GM12878 (cell line): ENCODE measurements around the gene MS4A6E. TPM values are rescaled to one million over a fixed set of nuclear protein-coding genes. Genes with fewer than 3 reads are reported as not detected.

Experiments used
- ATAC-seq: fragments of 200-7000 bp; cut with Tn5 transposase; 3 replicates; pipeline ENCODE4 v1.9.1; 2020; ENCODE audit warnings: mild to moderate bottlenecking, moderate library complexity
- BruUV-seq: library from RNA; stranded (reverse); fragments of 400-500 nt; replicated peaks from 2 replicates; lab custom pipeline; 2021; lab: Mats Ljungman, UMichigan
- CTCF ChIA-PET: fragments of 300-600 bp; sonication (Branson Sonifier 250); formaldehyde crosslinking; extraction: SDS; loops from one replicate; lab custom pipeline; 2021; ENCODE audit warnings: inconsistent platforms; lab: Yijun Ruan, JAX
- POLR2A ChIA-PET: fragments of 350-600 bp; formaldehyde crosslinking; extraction: SDS; loops from one replicate; lab custom pipeline; 2021; ENCODE audit warnings: inconsistent platforms; lab: Charles Lee
- RAD21 ChIA-PET: fragments of 300-600 bp; sonication (Branson Sonifier 250); formaldehyde crosslinking; loops from one replicate; lab custom pipeline; 2023; ENCODE audit warnings: antibody characterized with exemption; ENCODE audit not compliant: unreplicated experiment; lab: Charles Lee
- SMC1A ChIA-PET: fragments of 300-600 bp; sonication (Branson Sonifier 250); formaldehyde crosslinking; loops from one replicate; lab custom pipeline; 2023; ENCODE audit not compliant: unreplicated experiment, uncharacterized antibody; lab: Charles Lee
- DNase-seq: peaks from one replicate; pipeline ENCODE4 v3.0.0-alpha.2; 2011; ENCODE audit warnings: low read depth, low spot score
- FAIRE-seq: peaks from 3 replicates; lab custom pipeline; 2011; peaks lifted over from hg19 to GRCh38; lab: Jason Lieb, UNC
- H2AFZ ChIP-seq: 2 replicates; pipeline ENCODE4 v1.6.0; 2011; ENCODE audit warnings: low read depth, low read length, control low read depth; ENCODE audit not compliant: control insufficient read depth
- H3K27ac ChIP-seq: 2 replicates; pipeline ENCODE4 v1.5.1; 2011; ENCODE audit warnings: control low read depth; ENCODE audit not compliant: control insufficient read depth, insufficient read depth
- H3K27me3 ChIP-seq, 2 experiments: replicated peaks in 1 of 2; 2 replicates each; pipeline versions ENCODE4 v1.6.0 to v1.6.1; 2011; ENCODE audit warnings: low read length in 1 of 2; ENCODE audit not compliant: control insufficient read depth in 2 of 2, insufficient read depth in 2 of 2
- H3K36me3 ChIP-seq, 2 experiments: 2 replicates each; pipeline ENCODE4 v1.5.1; 2011; ENCODE audit warnings: low read length in 1 of 2; ENCODE audit not compliant: control insufficient read depth in 2 of 2, insufficient read depth in 2 of 2
- H3K4me1 ChIP-seq: 2 replicates; pipeline ENCODE4 v1.6.1; 2011; ENCODE audit warnings: mild to moderate bottlenecking, low read length, moderate library complexity, mixed read lengths; ENCODE audit not compliant: control insufficient read depth, insufficient read depth
- H3K4me2 ChIP-seq: 2 replicates; pipeline ENCODE4 v1.6.0; 2011; ENCODE audit warnings: control low read depth; ENCODE audit not compliant: control insufficient read depth, insufficient read depth
- H3K4me3 ChIP-seq: fragments of 200-600 bp; sonication (generic); 2 replicates; pipeline ENCODE4 v1.5.1; 2016
- H3K79me2 ChIP-seq: 2 replicates; pipeline ENCODE4 v1.6.0; 2011; ENCODE audit warnings: low read length; ENCODE audit not compliant: control insufficient read depth, insufficient read depth
- H3K9ac ChIP-seq: 2 replicates; pipeline ENCODE4 v1.8.0; 2011; ENCODE audit warnings: low read length, control low read depth, mixed read lengths; ENCODE audit not compliant: control insufficient read depth, insufficient read depth
- H3K9me3 ChIP-seq: replicated peaks from 3 replicates; pipeline ENCODE4 v1.5.1; 2011; ENCODE audit warnings: mild to moderate bottlenecking, low read length; ENCODE audit not compliant: control insufficient read depth, insufficient read depth
- H4K20me1 ChIP-seq: 2 replicates; pipeline ENCODE4 v1.6.0; 2011; ENCODE audit not compliant: control insufficient read depth, insufficient read depth
- BHLHE40 ChIP-seq, 2 experiments: fragments of 450-650 bp in 1 of 2; IDR thresholded peaks; 2 replicates each; pipeline ENCODE4 v1.6.1; 2011 to 2017; ENCODE audit warnings: low read depth in 2 of 2, borderline replicate concordance in 1 of 2, improper control_type of control experiment in 1 of 2, low read length in 1 of 2, mild to moderate bottlenecking in 1 of 2
- EP300 ChIP-seq, 2 experiments: fragments of 150-350 bp in 1 of 2; IDR thresholded peaks; 2 replicates each; pipeline ENCODE4 v1.6.1; 2011 to 2012; ENCODE audit warnings: low read depth in 2 of 2, low read length in 2 of 2, borderline replicate concordance in 1 of 2, improper control_type of control experiment in 1 of 2, inconsistent platforms in 1 of 2; ENCODE audit not compliant: control insufficient read depth in 1 of 2
- ESRRA ChIP-seq: IDR thresholded peaks from 2 replicates; pipeline ENCODE4 v1.6.1; 2012; ENCODE audit warnings: mild to moderate bottlenecking, low read length, improper control_type of control experiment
- LARP7 ChIP-seq: fragments of 450-650 bp; IDR thresholded peaks from 2 replicates; pipeline ENCODE4 v1.6.1; 2017; ENCODE audit warnings: mild to moderate bottlenecking
- MYC ChIP-seq: IDR thresholded peaks from 2 replicates; pipeline ENCODE4 v1.6.1; 2011; ENCODE audit warnings: mild to moderate bottlenecking, low read length, moderate library complexity, inconsistent platforms; ENCODE audit not compliant: insufficient read depth, insufficient replicate concordance, insufficient read length, severe bottlenecking
- RCOR1 ChIP-seq: conservative IDR thresholded peaks from 2 replicates; pipeline ENCODE4 v1.6.1; 2012; ENCODE audit warnings: low read depth, low read length, improper control_type of control experiment
- ZSCAN29 ChIP-seq: fragments of 450-650 bp; IDR thresholded peaks from 2 replicates; pipeline ENCODE4 v1.6.1; 2017; ENCODE audit warnings: mild to moderate bottlenecking, moderate library complexity
- WGBS: methylation state at CpG from one replicate; pipeline ENCODE4 v1.1.6; 2016; ENCODE audit warnings: low lambda C conversion rate; ENCODE audit not compliant: insufficient replicate concordance, insufficient coverage; ENCODE audit errors: missing lambda C conversion rate; 5-methylcytosine and 5-hydroxymethylcytosine counted together
- in situ Hi-C: fragments of 300-500 bp; cut with MboI; formaldehyde crosslinking; loops from 9 replicates; pipeline ENCODE4 v1.14.3; 2018; ENCODE audit warnings: mixed read lengths
- intact Hi-C: fragments of 100-400 bp; cut with micrococcal nuclease; formaldehyde crosslinking; loops from one replicate; pipeline ENCODE4 v1.14.2; 2022; ENCODE audit not compliant: unreplicated experiment
- polyA plus RNA-seq, 11 experiments: library from polyadenylated mRNA; depleted of rRNA in 4 of 11; unstranded in 6 of 11; stranded (reverse) in 5 of 11; fragments of >200 nt; fragmentation: Nextera tagmentation in 4 of 11; fragmentation: Illumina TruSeq in 1 of 11; extraction: Ambion mirVana in 4 of 11; extraction: Trizol in 1 of 11; gene quantifications; 1 replicate in 1 of 11; 2 replicates in 10 of 11; pipeline versions ENCODE4 v1.2.1 to v1.2.3, GENCODE V29; 2011 to 2016; ENCODE audit warnings: inconsistent platforms in 2 of 11, missing spikeins in 2 of 11, low read depth in 1 of 11
- total RNA-seq, 4 experiments: library from RNA; depleted of rRNA in 3 of 4; stranded (reverse); fragments of >200 nt in 3 of 4; fragmentation: Illumina TruSeq in 1 of 4; extraction: Trizol in 1 of 4; gene quantifications; 2 replicates each; pipeline versions ENCODE4 v1.2.1 to v1.2.3, GENCODE V29; 2013 to 2021
- TF ChIP-seq, protein P1 (sequence below): fragments of 450-650 bp; IDR thresholded peaks from 2 replicates; pipeline ENCODE4 v1.6.1; 2017; ENCODE audit warnings: antibody characterized with exemption, mild to moderate bottlenecking, moderate library complexity
- TF ChIP-seq, protein P2 (sequence below): fragments of 450-650 bp; IDR thresholded peaks from 2 replicates; pipeline ENCODE4 v1.6.1; 2017; ENCODE audit warnings: mild to moderate bottlenecking, moderate library complexity
- TF ChIP-seq, protein P3 (sequence below): IDR thresholded peaks from 2 replicates; pipeline ENCODE4 v1.6.1; 2012; ENCODE audit warnings: mild to moderate bottlenecking, low read depth, low read length

The MS4A6E gene
- total and polyA plus RNA-seq, 10 of the 15 experiments (the other 5 are each of a cell fraction or from before 2014, with no cell fraction given): 0.14 to 0.86 (median 0.47) TPM; not detected in 5

DNA sequence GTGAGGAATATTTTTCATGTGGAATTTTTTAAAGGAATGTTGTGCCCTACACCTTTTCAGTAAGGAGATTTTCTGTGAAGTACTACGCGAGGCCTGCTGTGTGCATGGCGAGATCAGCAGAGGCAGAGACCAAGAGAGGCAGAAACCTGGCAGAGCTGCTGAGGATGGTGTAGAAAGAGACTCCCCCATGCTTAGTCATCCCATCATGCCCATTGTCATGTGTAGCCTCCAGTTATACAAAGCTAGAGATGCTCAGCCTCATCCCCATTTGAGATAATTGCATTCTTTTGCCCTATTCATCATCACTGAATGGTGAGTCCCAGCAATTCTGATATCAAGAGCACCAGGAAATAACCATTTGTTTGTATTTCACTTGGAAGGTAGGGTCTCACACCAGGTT is 48.3 kb downstream of the MS4A6E start (continued):
- TF ChIP-seq, protein P1, sequence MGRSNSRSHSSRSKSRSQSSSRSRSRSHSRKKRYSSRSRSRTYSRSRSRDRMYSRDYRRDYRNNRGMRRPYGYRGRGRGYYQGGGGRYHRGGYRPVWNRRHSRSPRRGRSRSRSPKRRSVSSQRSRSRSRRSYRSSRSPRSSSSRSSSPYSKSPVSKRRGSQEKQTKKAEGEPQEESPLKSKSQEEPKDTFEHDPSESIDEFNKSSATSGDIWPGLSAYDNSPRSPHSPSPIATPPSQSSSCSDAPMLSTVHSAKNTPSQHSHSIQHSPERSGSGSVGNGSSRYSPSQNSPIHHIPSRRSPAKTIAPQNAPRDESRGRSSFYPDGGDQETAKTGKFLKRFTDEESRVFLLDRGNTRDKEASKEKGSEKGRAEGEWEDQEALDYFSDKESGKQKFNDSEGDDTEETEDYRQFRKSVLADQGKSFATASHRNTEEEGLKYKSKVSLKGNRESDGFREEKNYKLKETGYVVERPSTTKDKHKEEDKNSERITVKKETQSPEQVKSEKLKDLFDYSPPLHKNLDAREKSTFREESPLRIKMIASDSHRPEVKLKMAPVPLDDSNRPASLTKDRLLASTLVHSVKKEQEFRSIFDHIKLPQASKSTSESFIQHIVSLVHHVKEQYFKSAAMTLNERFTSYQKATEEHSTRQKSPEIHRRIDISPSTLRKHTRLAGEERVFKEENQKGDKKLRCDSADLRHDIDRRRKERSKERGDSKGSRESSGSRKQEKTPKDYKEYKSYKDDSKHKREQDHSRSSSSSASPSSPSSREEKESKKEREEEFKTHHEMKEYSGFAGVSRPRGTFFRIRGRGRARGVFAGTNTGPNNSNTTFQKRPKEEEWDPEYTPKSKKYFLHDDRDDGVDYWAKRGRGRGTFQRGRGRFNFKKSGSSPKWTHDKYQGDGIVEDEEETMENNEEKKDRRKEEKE: no peak

DNA sequence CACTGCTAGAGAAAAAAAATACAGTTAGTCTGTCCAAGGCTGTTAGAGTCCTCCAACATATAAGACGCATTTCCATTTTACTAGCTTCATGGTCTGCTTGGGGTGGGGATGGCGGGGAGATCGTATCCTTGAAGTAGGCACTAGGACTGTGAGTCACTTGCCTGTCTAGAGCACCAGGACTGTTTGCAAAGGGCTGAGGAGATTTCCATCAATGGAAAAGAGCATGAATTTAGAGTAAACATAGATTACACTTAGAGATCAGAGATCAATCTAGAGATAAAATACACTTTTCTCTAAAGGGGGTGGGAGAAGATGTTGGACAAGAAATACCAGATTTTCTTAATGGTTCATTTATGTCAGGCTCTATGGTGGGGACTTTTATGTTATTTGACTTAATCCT is 49.5 kb downstream of the MS4A6E start:
- ChIA-PET POLR2A (interaction anchor here (1.6 to 2.6 kb wide), 3 partner anchors 9 to 83 kb away, joined by 6 to 12 read pairs (median 10); no protein-coding TSS in a partner anchor), RAD21 (interaction anchor here (0.9 to 4.6 kb wide), 4 partner anchors 11 to 386 kb away, joined by 3 to 53 read pairs (median 8); partner anchors contain the start of gene MS4A1)
- H3K27ac ChIP-seq: peak overlapping the region; percentile 79; the same call in 1 of the 2 replicates
- H3K79me2 ChIP-seq: peaks cover 4% of the 10 kb centered on the region
- no peak for FAIRE-seq
- no TSS peak for BruUV-seq
- no peaks in the 10 kb centered on the region for H4K20me1 ChIP-seq
- peaks cover 2% of the 10 kb centered on the region; the same call in 2 of the 3 replicates for H3K9me3 ChIP-seq
- in situ Hi-C loops (no loop called here), intact Hi-C loops (no loop called here)
- no peak overlapping the region for H3K4me2 ChIP-seq
- ATAC-seq: no peak
- TF ChIP-seq, protein P2, sequence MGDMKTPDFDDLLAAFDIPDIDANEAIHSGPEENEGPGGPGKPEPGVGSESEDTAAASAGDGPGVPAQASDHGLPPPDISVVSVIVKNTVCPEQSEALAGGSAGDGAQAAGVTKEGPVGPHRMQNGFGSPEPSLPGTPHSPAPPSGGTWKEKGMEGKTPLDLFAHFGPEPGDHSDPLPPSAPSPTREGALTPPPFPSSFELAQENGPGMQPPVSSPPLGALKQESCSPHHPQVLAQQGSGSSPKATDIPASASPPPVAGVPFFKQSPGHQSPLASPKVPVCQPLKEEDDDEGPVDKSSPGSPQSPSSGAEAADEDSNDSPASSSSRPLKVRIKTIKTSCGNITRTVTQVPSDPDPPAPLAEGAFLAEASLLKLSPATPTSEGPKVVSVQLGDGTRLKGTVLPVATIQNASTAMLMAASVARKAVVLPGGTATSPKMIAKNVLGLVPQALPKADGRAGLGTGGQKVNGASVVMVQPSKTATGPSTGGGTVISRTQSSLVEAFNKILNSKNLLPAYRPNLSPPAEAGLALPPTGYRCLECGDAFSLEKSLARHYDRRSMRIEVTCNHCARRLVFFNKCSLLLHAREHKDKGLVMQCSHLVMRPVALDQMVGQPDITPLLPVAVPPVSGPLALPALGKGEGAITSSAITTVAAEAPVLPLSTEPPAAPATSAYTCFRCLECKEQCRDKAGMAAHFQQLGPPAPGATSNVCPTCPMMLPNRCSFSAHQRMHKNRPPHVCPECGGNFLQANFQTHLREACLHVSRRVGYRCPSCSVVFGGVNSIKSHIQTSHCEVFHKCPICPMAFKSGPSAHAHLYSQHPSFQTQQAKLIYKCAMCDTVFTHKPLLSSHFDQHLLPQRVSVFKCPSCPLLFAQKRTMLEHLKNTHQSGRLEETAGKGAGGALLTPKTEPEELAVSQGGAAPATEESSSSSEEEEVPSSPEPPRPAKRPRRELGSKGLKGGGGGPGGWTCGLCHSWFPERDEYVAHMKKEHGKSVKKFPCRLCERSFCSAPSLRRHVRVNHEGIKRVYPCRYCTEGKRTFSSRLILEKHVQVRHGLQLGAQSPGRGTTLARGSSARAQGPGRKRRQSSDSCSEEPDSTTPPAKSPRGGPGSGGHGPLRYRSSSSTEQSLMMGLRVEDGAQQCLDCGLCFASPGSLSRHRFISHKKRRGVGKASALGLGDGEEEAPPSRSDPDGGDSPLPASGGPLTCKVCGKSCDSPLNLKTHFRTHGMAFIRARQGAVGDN: no peak
- TF ChIP-seq MYC (no peak), ESRRA (no peak), LARP7 (no peak), EP300 (IDR thresholded peaks at IDR 0.05; ENCODE audit: borderline replicate concordance in 1 of 2, control insufficient read depth in 1 of 2, low read depth in 2 of 2, low read length in 2 of 2) (no peak), BHLHE40 (IDR thresholded peaks at IDR 0.05; ENCODE audit: borderline replicate concordance in 1 of 2, low read depth in 2 of 2, low read length in 1 of 2) (no peak), ZSCAN29 (no peak), RCOR1 (no peak)
- TF ChIP-seq, protein P3, sequence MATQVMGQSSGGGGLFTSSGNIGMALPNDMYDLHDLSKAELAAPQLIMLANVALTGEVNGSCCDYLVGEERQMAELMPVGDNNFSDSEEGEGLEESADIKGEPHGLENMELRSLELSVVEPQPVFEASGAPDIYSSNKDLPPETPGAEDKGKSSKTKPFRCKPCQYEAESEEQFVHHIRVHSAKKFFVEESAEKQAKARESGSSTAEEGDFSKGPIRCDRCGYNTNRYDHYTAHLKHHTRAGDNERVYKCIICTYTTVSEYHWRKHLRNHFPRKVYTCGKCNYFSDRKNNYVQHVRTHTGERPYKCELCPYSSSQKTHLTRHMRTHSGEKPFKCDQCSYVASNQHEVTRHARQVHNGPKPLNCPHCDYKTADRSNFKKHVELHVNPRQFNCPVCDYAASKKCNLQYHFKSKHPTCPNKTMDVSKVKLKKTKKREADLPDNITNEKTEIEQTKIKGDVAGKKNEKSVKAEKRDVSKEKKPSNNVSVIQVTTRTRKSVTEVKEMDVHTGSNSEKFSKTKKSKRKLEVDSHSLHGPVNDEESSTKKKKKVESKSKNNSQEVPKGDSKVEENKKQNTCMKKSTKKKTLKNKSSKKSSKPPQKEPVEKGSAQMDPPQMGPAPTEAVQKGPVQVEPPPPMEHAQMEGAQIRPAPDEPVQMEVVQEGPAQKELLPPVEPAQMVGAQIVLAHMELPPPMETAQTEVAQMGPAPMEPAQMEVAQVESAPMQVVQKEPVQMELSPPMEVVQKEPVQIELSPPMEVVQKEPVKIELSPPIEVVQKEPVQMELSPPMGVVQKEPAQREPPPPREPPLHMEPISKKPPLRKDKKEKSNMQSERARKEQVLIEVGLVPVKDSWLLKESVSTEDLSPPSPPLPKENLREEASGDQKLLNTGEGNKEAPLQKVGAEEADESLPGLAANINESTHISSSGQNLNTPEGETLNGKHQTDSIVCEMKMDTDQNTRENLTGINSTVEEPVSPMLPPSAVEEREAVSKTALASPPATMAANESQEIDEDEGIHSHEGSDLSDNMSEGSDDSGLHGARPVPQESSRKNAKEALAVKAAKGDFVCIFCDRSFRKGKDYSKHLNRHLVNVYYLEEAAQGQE: no peak
- TF ChIP-seq, all 136 proteins: peak for 0
- 100% methylated on average over 3 of the region's 3 CpGs for WGBS
- DNase-seq: no peak
- Histone ChIP-seq H3K4me1 (peaks cover 17% of the 10 kb centered on the region), H3K36me3 (no peaks in the 10 kb centered on the region), H3K9ac (no peak overlapping the region), H3K4me3 (no peak overlapping the region), H3K27me3 (no peaks in the 10 kb centered on the region), H2AFZ (no peak overlapping the region)
- ChIA-PET CTCF (interaction anchor here (0.9 to 1.0 kb wide), 2 partner anchors 9 to 83 kb away, joined by 3 to 4 read pairs; no protein-coding TSS in a partner anchor), SMC1A (interaction anchor here (1.5 to 9.5 kb wide), 3 partner anchors 9 to 101 kb away, joined by 3 to 124 read pairs (median 97); partner anchors contain the start of gene MS4A1)
